HG03135 (cell line): Measurements from ENCODE around the gene PARD3B.

Experiments used
- ATAC-seq: cut with Tn5 transposase; IDR thresholded peaks from one replicate; pipeline ENCODE4 v1.9.1; 2021; ENCODE audit warnings: mild to moderate bottlenecking, moderate library complexity; ENCODE audit not compliant: unreplicated experiment

The PARD3B gene

GRCh38 chr2:204923957-204924356, 378.7 kb downstream of the PARD3B start:
- ATAC-seq = no peak

- no peak for ATAC-seq
These were observed 386.3 kb downstream of the PARD3B start for GRCh38 chr2:204931562-204931961.

- ATAC-seq = no peak
These were observed 388.6 kb downstream of the PARD3B start for GRCh38 chr2:204933735-204934374.

GRCh38 chr2:204944927-204945326, 399.7 kb downstream of the PARD3B start:
- ATAC-seq = no peak

GRCh38 chr2:204945376-204945775, 400.1 kb downstream of the PARD3B start:
- no peak for ATAC-seq

- ATAC-seq = no peak
These were observed 401.6 kb downstream of the PARD3B start for GRCh38 chr2:204946892-204947291.

- no peak for ATAC-seq
These were observed 402.1 kb downstream of the PARD3B start for GRCh38 chr2:204947405-204947804.

- no peak for ATAC-seq
These were observed 402.9 kb downstream of the PARD3B start for GRCh38 chr2:204948024-204948763.

GRCh38 chr2:204948822-204949221, 403.5 kb downstream of the PARD3B start:
- no peak for ATAC-seq

GRCh38 chr2:204950695-204951346, 405.5 kb downstream of the PARD3B start:
- no peak for ATAC-seq

GRCh38 chr2:204958371-204958770, 413.1 kb downstream of the PARD3B start:
- no peak for ATAC-seq

GRCh38 chr2:204964414-204964813, 419.1 kb downstream of the PARD3B start:
- ATAC-seq = no peak

GRCh38 chr2:204966245-204966644, 421.0 kb downstream of the PARD3B start:
- ATAC-seq = no peak

- no peak for ATAC-seq
These were observed 422.1 kb downstream of the PARD3B start for GRCh38 chr2:204967199-204967960.

GRCh38 chr2:204971206-204971907, 426.1 kb downstream of the PARD3B start:
- no peak for ATAC-seq

GRCh38 chr2:204972161-204972560, 426.9 kb downstream of the PARD3B start:
- no peak for ATAC-seq

- no peak for ATAC-seq
These were observed 427.5 kb downstream of the PARD3B start for GRCh38 chr2:204972606-204973336.

- no peak for ATAC-seq
These were observed 428.3 kb downstream of the PARD3B start for GRCh38 chr2:204973616-204974015.

GRCh38 chr2:204974487-204974886, 429.2 kb downstream of the PARD3B start:
- ATAC-seq = no peak

GRCh38 chr2:204977914-204978313, 432.6 kb downstream of the PARD3B start:
- no peak for ATAC-seq
